K562 (cell line): ENCODE results near the gene MYLK3.

Experiments used
- CTCF ChIP-seq, 3 experiments: IDR thresholded peaks in 2 of 3; conservative IDR thresholded peaks in 1 of 3; 2 replicates each; pipeline ENCODE4 v1.5.1; 2011 to 2012; ENCODE audit warnings: low read length in 3 of 3, mild to moderate bottlenecking in 3 of 3, control low read depth in 2 of 3, improper control_type of control experiment in 1 of 3, inconsistent platforms in 1 of 3, low read depth in 1 of 3, mixed read lengths in 1 of 3, moderate library complexity in 1 of 3; ENCODE audit not compliant: insufficient read depth in 2 of 3
- JUN ChIP-seq, 2 experiments: sonication (generic) in 1 of 2; formaldehyde crosslinking in 1 of 2; IDR thresholded peaks; 2 replicates each; pipeline versions ENCODE4 v1.6.1 to v1.8.0; 2012 to 2022; ENCODE audit warnings: borderline replicate concordance in 2 of 2, mild to moderate bottlenecking in 2 of 2, improper control_type of control experiment in 1 of 2, low read depth in 1 of 2, low read length in 1 of 2, missing genetic modification reagents in 1 of 2
- NKRF ChIP-seq: fragments of 450-650 bp; IDR thresholded peaks from 2 replicates; pipeline ENCODE4 v1.6.1; 2016; ENCODE audit warnings: borderline replicate concordance
- RBM34 ChIP-seq: fragments of 200-400 bp; formaldehyde crosslinking; IDR thresholded peaks from 2 replicates; pipeline ENCODE4 v1.6.1; 2018; ENCODE audit warnings: low read length, borderline replicate concordance; ENCODE audit not compliant: insufficient read depth
- ZBTB12 ChIP-seq: fragments of 250-450 bp; sonication (Bioruptor Pico); IDR thresholded peaks from 2 replicates; pipeline ENCODE4 v1.4.0; 2020
- ZBTB26 ChIP-seq: fragments of 450-650 bp; formaldehyde crosslinking; IDR thresholded peaks from 2 replicates; pipeline ENCODE4 v1.4.0; 2022; ENCODE audit warnings: missing genetic modification characterization
- ZNF354B ChIP-seq: fragments of 250-450 bp; sonication (Bioruptor Pico); IDR thresholded peaks from 2 replicates; pipeline ENCODE4 v1.4.0; 2020
- TF ChIP-seq, protein P1 (sequence below), 2 experiments: fragments of 450-650 bp; IDR thresholded peaks; 2 replicates each; pipeline ENCODE4 v1.6.1; 2016; ENCODE audit warnings: mild to moderate bottlenecking in 2 of 2, borderline replicate concordance in 1 of 2, low read depth in 1 of 2, moderate library complexity in 1 of 2

DNA sequence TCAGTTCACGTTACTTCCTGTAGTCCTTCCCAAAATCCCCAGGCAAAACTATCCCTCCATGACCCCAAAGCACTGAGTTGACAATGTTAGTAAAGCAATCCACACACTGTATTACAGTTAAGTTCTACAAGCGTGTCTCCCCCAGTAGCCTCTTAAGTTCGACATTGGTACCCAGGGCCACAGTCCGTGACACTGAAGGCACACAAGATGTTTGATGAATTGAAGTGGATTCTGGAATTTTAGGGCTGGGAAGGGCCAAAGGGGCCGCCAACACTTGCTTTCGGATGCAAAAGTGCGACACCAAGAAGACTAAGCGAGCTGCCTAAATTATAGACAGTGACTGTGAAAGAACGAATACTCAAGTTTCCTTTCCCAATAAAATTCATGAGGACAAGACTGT lies 60.7 kb downstream of the MYLK3 start:
- TF ChIP-seq JUN (IDR thresholded peaks at IDR 0.05; ENCODE audit: borderline replicate concordance, low read depth, low read length) (no peak), JUN (CRISPR knock-in tag; IDR thresholded peaks at IDR 0.05; ENCODE audit: borderline replicate concordance) (no peak), ZBTB12 (no peak), NKRF (no peak), RBM34 (no peak), ZNF354B (no peak), ZBTB26 (CRISPR knock-in tag) (no peak), CTCF (IDR thresholded peaks at IDR 0.05 in 2 of 3, conservative IDR thresholded peaks at IDR 0.05 in 1 of 3; ENCODE audit: insufficient read depth in 2 of 3, low read depth in 1 of 3, low read length in 3 of 3) (no peak)
- TF ChIP-seq, protein P1, sequence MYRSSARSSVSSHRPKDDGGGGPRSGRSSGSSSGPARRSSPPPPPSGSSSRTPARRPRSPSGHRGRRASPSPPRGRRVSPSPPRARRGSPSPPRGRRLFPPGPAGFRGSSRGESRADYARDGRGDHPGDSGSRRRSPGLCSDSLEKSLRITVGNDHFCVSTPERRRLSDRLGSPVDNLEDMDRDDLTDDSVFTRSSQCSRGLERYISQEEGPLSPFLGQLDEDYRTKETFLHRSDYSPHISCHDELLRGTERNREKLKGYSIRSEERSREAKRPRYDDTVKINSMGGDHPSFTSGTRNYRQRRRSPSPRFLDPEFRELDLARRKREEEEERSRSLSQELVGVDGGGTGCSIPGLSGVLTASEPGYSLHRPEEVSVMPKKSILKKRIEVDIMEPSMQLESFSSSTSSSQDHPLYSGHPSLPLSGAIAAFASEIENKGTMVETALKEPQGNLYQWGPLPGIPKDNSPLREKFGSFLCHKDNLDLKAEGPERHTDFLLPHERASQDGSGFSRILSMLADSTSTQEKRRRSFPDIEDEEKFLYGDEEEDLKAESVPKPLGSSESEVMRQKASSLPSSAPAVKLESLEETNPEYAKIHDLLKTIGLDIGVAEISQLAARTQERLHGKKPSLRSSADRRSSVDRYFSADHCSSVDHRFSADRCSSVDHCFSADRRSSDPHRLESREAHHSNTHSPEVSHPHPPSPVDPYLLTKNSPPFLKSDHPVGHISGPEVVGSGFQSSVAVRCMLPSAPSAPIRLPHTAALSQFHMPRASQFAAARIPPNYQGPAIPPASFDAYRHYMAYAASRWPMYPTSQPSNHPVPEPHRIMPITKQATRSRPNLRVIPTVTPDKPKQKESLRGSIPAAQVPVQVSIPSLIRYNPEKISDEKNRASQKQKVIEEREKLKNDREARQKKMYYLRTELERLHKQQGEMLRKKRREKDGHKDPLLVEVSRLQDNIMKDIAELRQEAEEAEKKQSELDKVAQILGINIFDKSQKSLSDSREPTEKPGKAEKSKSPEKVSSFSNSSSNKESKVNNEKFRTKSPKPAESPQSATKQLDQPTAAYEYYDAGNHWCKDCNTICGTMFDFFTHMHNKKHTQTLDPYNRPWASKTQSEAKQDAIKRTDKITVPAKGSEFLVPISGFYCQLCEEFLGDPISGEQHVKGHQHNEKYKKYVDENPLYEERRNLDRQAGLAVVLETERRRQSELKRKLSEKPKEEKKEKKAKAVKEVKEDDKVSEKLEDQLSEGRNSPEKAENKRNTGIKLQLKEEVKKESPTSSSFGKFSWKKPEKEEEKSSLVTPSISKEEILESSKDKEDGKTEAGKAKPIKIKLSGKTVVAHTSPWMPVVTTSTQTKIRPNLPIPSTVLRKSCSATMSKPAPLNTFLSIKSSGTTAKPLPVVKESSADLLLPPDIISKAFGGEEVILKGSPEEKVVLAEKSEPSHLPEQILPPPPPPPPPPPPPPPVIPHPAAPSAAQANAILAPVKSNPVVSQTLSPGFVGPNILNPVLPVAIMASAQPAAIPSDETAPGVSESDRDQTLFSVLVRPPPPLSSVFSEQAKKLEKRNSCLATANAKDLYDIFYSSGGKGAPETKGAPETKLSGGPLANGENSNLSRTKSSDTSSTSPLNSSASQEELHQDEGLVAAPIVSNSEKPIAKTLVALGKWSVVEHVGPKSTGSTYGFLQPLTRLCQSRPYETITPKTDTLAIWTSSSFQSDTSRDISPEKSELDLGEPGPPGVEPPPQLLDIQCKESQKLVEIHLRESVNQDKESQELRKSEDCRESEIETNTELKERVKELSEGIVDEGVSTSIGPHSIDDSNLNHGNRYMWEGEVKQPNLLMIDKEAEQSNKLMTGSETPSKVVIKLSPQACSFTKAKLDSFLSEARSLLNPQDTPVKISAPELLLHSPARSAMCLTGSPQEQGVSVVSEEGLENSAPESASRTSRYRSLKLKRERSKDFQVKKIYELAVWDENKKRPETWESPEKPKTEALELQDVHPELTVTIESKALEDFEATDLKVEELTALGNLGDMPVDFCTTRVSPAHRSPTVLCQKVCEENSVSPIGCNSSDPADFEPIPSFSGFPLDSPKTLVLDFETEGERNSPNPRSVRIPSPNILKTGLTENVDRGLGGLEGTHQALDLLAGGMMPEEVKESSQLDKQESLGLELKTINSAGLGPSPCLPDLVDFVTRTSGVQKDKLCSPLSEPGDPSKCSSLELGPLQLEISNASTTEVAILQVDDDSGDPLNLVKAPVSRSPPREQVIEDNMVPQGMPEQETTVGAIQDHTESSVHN (IDR thresholded peaks at IDR 0.05; ENCODE audit: borderline replicate concordance in 1 of 2, low read depth in 1 of 2) = no peak
